Hematopoietic multipotent progenitor cell treated with erythropoietin and hydrocortisone succinate and interleukin-3 and kit ligand, for 17 days (in vitro differentiated cells): ENCODE data around the gene RAPGEF2.
"Not testable (repeated sequence)": the region's sequence is repeated elsewhere in the genome, so short reads cannot be mapped to it uniquely, and the experiment has no call there.

Experiments
- DNase-seq: peaks from one replicate; pipeline ENCODE4 v3.0.0-alpha.2; 2015; ENCODE audit warnings: low spot score

The RAPGEF2 gene

GRCh38 chr4:159102622-159103383 lies at the start of gene RAPGEF2:
TSS of gene RAPGEF2 (plus strand) at chr4:159103079. CDS start at chr4:159104163, 1,084 bp downstream.
- DNase-seq = peak; percentile 94

GRCh38 chr4:159055833-159056232 lies 47.0 kb upstream of the RAPGEF2 start:
- no peak for DNase-seq

GRCh38 chr4:159060161-159060560 lies 42.7 kb upstream of the RAPGEF2 start:
- DNase-seq = no peak

GRCh38 chr4:159062381-159062780 lies 40.5 kb upstream of the RAPGEF2 start:
- DNase-seq = no peak

- no peak for DNase-seq
Measured at GRCh38 chr4:159065513-159066240, 37.2 kb upstream of the RAPGEF2 start.

- not testable (repeated sequence) for DNase-seq
Measured at GRCh38 chr4:159068139-159068538, 34.7 kb upstream of the RAPGEF2 start.

- DNase-seq = no peak
Measured at GRCh38 chr4:159069922-159070321, 33.0 kb upstream of the RAPGEF2 start.

- DNase-seq = no peak
Measured at GRCh38 chr4:159070742-159071141, 32.1 kb upstream of the RAPGEF2 start.

- no peak for DNase-seq
Measured at GRCh38 chr4:159071178-159071968, 31.5 kb upstream of the RAPGEF2 start.

GRCh38 chr4:159071969-159072765 lies 30.7 kb upstream of the RAPGEF2 start:
- DNase-seq = no peak

- DNase-seq = no peak
Measured at GRCh38 chr4:159075531-159075932, 27.3 kb upstream of the RAPGEF2 start.

GRCh38 chr4:159077018-159077417 lies 25.9 kb upstream of the RAPGEF2 start:
- DNase-seq = not testable (repeated sequence)

GRCh38 chr4:159077702-159078495 lies 25.0 kb upstream of the RAPGEF2 start:
- peak; percentile 70 for DNase-seq

GRCh38 chr4:159079074-159079473 lies 23.8 kb upstream of the RAPGEF2 start:
- peak; percentile 82 for DNase-seq

- DNase-seq = no peak
Measured at GRCh38 chr4:159086606-159087005, 16.3 kb upstream of the RAPGEF2 start.

GRCh38 chr4:159090255-159090654 lies 12.6 kb upstream of the RAPGEF2 start:
- DNase-seq = no peak

GRCh38 chr4:159094156-159094555 lies 8.7 kb upstream of the RAPGEF2 start:
- not testable (repeated sequence) for DNase-seq

- DNase-seq = no peak
Measured at GRCh38 chr4:159096434-159096833, 6.4 kb upstream of the RAPGEF2 start.

- DNase-seq = no peak
Measured at GRCh38 chr4:159097144-159097543, 5.7 kb upstream of the RAPGEF2 start.

GRCh38 chr4:159097785-159098184 lies 5.1 kb upstream of the RAPGEF2 start:
- DNase-seq = no peak
